Fibroblast of skin of back (primary cell): ENCODE measurements around the gene REL.

Experiments
- DNase-seq: peaks from one replicate; pipeline ENCODE4 v3.0.0-alpha.2; 2013

REL gene

GRCh38 chr2:60926741-60927552, 45.6 kb downstream of the REL start:
- peak; percentile 74 for DNase-seq

DNA sequence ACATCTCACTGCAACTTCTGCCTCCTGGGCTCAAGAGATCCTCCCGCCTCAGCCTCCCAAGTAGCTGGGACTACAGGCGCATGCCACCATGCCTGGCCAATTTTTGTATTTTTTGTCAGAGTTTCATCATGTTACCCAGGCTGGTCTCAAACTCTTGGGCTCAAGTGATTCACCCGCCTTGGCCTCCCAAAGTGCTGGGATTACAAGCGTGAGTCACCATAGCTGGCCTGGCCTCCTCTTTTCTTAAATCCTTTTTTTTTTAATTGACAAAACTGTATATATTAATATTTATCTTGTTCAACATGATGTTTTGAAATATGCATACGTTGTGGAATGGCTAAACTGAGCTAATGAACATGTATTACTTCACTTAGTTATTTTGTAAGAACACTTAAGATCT, 50.7 kb downstream of the REL start:
- peak; percentile 34 for DNase-seq

- DNase-seq = no peak
Measured at GRCh38 chr2:60932954-60933353, 51.6 kb downstream of the REL start.

DNA sequence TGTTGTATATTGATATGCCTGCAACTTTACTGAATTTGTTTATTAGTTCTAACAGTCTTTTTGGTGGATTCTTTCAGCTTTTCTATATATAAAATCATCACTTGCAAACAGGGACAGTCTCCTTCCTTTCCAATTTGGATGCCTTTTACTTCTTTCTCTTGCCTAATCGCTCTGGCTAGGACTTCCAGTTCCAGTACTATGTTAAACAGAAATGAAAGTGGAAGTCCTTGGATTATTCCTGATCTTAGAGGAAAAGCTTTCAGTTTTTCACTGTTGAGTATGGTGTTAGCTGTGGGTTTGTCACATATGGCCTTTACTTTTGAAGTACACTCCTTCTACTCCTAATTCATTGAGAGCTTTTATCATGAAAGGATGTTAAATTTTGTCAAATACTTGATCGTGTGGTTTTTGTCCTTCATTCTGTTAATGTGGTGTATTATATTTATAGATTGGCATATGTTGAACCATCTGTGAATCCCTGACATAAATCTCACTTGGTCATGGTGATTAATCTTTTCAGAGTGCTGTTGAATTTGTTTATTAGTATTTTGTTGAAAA, 52.9 kb downstream of the REL start:
- DNase-seq = no peak

DNA sequence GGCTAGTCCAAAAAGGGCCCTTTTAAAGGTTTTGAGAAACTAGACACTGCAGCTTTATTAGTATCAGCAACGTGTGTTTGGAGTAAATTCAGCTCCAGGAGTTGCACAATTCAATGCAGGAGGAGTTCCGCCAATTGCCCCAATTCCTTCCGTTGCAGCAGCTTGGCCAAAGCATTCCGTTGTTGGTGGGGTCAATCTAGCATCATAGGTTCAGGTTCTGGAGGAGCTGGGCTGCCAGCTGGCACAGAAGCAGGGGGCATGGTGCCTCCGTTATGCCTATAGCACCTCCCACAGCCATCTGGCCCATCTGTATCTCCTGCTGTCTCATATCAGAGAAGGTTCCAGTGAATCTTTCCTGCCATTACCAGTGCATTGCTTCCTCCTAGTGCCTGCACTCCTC, 55.4 kb downstream of the REL start:
- no peak for DNase-seq

GRCh38 chr2:60938301-60938700, 56.9 kb downstream of the REL start:
- no peak for DNase-seq

- DNase-seq = no peak
Measured at GRCh38 chr2:60939622-60940021, 58.2 kb downstream of the REL start.

- no peak for DNase-seq
Measured at GRCh38 chr2:60945341-60945740, 64.0 kb downstream of the REL start.

DNA sequence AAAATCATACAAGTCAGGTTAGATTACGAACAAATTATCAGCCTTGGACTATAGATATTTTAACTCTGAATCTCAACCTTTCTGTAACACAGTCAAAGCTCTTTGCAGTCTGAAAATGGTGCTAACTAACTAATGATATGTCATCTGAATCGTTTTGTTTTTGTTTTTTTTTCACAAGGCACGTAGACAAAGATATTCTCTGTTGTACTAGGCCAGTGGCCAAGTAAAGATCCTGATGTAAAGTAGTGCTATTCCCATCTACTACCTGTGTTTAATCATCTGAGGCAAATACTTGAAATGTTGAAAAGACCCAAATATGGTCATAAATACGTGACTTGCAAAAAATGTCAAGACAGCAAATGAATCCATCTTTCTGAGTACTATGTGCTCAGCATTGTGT, 65.7 kb downstream of the REL start:
- no peak for DNase-seq

GRCh38 chr2:60948161-60948560, 66.8 kb downstream of the REL start:
- DNase-seq = no peak

- DNase-seq = peak; percentile 9
Measured at GRCh38 chr2:60948926-60949579, 67.7 kb downstream of the REL start.

DNA sequence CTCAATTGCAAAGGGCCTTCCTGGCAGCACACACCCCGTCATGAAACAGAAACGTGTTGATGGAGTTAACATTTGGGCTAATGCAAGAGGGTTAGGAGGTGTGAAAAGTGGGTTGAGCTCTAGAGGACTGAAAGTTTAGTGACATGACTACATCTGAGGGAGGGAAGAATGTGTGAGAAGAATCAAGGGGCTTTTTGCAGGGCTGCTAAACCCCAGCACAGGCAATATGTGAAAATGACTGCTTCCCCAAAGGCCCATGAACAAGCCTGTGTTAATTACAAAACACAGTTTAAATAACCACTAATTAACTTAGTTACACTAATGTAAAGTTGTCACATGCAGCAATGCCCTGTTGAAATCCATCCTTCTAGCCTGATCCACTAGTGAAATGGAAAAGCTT, 72.8 kb downstream of the REL start:
- DNase-seq = no peak

DNA sequence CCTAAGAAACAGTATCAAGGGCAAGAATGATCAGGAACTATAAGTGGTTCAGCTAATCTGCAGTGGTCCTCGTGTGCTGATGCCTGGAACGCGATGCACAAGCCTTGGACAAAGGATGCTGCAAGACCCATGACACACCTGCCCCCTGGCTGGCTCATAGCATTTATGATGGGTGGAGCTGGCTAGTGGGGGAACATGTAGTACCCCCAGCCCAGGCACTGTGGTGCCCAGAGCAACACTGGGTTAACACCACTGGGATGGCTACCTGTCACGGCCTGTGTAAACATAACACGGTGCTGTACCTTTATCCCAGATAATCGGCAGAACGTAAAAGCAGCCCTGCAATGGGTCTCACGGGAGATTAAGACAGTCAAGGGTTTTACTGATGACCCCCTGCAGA, 75.8 kb downstream of the REL start:
- no peak for DNase-seq

- DNase-seq = no peak
Measured at GRCh38 chr2:60957643-60958042, 76.3 kb downstream of the REL start.

- DNase-seq = peak; percentile 37
Measured at GRCh38 chr2:60958361-60958760, 77.0 kb downstream of the REL start.

GRCh38 chr2:60958800-60959199, 77.4 kb downstream of the REL start:
- DNase-seq = peak; percentile 58

DNA sequence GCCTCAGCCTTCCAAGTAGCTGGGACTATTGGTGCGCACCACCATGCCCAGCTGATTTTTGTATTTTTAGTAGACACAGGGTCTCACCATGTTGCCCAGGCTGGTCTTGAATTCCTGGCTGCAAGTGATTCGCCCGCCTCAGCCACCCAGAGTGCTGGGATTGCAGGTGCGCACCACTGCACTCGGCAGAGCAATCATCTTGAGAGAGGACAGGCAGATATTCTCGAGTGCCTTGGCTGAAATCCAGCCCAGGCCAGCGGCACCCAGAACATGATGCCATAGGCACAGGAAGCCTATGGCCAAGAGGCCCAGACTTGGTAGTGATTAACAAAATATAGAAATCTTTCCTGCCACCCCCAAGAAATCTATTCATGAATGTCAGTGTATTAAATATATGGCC, 78.1 kb downstream of the REL start:
- no peak for DNase-seq

DNA sequence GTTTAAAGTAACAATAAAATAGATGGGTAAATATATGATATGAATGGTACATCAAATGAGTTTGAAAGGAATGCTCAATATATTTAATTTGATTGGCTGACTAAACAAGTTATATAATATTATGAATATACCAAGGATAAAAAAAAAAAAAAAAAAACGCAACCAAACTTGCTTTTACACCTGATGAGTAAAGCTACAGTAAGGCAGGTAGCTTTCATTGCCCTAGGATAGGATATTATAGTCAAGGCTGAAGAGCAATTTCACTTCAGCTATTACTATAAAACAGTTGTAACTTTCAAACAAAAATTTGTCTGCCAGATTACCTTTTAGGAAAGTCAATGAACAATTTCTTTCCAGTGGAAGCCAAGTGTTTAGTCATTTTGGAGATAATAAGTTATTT, 79.3 kb downstream of the REL start:
- no peak for DNase-seq

DNA sequence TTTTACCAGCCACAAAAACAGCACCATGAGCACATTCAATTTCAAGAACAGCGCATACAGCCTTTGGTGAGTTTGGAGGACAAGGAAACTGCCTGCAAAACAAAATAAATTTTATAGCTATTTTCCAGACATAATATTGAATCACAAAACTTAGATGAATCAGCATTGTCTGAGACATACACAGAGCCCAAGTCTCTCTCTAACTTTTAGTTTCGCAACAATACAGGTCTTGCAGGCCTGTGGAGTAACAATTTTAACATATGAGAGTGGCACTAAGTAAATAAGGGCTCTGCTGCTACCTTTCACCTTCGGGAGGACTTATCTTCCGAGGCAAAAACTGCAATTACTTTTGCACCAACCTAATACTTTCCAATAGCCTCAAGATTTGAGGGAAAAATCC, 80.1 kb downstream of the REL start:
- no peak for DNase-seq

DNA sequence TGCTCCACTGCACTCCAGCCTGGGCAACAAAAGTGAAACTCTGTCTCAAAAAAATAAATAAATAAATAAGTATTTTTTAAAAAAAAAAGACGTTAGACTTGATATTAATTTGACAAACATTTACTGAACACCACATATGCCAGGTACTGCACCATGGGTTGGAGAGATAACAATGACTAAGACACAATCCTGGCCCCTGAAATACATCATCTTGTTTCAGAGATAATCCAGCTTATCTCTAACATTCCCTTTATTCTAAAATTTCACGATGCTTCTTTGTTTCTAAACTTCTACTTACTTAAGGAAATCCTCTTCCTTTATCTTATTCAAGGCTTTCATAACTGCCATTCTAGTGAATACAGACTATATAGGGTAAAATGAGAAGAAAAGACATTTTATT, 81.2 kb downstream of the REL start:
- no peak for DNase-seq

DNA sequence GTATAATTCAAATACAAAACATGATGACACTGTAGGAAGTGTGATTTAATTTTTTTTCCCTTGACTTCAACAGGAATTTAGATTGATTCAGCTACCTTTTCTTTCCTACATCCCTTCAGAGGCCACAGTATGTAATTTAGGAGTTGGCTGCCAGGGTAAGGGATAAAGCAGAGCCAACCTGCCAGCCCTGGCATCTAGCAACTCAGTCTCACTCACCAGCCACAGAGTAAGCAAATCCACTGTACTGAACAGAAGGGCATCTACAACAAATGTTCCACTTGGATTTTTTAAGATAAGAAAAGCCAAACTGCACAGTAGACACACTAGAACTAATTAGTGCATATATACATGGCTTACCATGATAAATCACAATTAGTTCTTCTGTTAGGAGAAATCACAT, 81.8 kb downstream of the REL start:
- no peak for DNase-seq

DNA sequence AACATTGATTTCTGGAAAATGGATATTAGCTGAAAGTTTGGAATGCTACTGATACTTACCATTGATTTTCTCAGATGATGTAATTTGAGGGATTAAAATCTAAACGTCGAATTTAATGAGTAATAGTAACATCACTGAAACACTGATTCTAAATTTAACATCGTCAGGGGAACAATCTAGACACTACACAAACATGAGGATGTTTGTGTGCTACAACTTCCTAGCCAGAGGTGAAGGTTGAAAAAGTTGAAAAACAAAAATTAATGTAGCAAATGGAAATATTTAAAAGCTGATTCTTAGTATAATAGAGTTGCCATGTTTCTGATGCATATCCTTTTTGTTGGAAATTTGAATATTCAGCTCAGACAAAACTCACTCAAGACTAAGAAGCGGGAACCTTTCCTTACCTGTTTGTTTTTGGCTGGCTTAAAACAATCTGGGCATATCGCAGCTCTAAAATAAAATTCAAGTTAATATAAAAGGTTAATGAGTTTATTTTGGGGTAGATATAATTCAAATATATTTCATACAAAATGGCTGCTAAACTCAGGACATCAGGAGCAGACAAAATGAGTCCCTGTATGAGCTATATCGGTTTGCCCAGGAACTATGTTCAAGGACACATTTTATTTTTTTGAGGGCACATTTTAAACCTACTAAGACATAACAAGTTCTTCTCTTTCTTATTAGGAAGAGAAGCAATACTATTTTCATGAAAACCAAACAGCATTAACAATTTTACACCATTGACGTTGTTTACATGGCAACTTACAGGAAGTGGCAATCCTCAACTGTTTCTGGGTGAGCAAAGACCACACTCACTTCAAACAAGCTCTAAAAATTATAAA, 83.5 kb downstream of the REL start:
- no peak for DNase-seq

DNA sequence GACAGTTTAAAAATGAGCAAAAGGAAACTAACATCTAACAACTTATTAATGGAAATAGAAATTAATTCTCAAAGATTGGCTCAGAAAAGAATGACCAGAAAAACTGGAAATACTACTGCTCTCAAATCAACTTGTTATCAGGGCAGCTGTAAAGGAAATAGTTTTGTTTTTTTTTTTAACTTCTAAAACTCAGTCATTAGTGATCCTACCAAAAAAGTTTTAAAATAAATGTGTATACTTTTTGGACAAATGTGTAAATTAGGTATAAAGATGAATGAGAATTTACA, 84.1 kb downstream of the REL start:
- DNase-seq = no peak
